K562 treated with DMSO at 1 percent for 12 hours (cell line): ENCODE results near the gene ARSK. TPM values are rescaled to one million over a fixed set of nuclear protein-coding genes. Genes with fewer than 3 reads are reported as not detected.

Experiments used
- total RNA-seq: library from RNA; unstranded; fragments of 300-600 nt; gene quantifications from 2 replicates; pipeline ENCODE4 v1.2.3, GENCODE V29; 2022; ENCODE audit not compliant: insufficient read depth

ARSK gene
- total RNA-seq = 7.0 and 10.4 TPM in 2 replicates

GRCh38 chr5:95554647-95555548, at the start of gene ARSK, which contains the start of gene SKIC3:
TSS of gene ARSK (plus strand) at chr5:95555101. CDS start at chr5:95555279, 178 bp downstream.
TSS of gene SKIC3 (minus strand) at chr5:95554977. CDS start at chr5:95547150, 7,827 bp downstream.

GRCh38 chr5:95620030-95620869, 65.3 kb downstream of the ARSK start, which contains the start of gene GPR150:
TSS of gene GPR150 (plus strand) at chr5:95620087. CDS start at chr5:95620276, 189 bp downstream.

GRCh38 chr5:95646569-95647431, 91.9 kb downstream of the ARSK start, which contains the start of gene RFESD:
TSS of gene RFESD (plus strand) at chr5:95646777. CDS start at chr5:95652272, 5,495 bp downstream.

Other genes with a start within 250 kb of the ARSK start
- 2.2 TPM in 1 of 2 replicates, not detected in the other for gene FAM81B, start 163.7 kb upstream of the ARSK start, total RNA-seq
- gene SKIC3, start 124 bp upstream of the ARSK start, total RNA-seq = 7.8 and 31.7 TPM in 2 replicates
- not detected in 2 replicates for gene GPR150, start 65.0 kb downstream of the ARSK start, total RNA-seq
- 14.6 and 21.1 TPM in 2 replicates for gene RFESD, start 91.7 kb downstream of the ARSK start, total RNA-seq
- gene SPATA9, start 127.9 kb downstream of the ARSK start, total RNA-seq = 0.77 TPM in 1 of 2 replicates, not detected in the other
- 28.7 and 116 TPM in 2 replicates for gene RHOBTB3, start 176.2 kb downstream of the ARSK start, total RNA-seq